Suprapubic skin (tissue), 4 donors: ENCODE results near the gene HAUS5. TPM values are rescaled to one million over a fixed set of nuclear protein-coding genes. Genes with fewer than 3 reads are reported as not detected.
"Not testable (repeated sequence)": the region's sequence is repeated elsewhere in the genome, so short reads cannot be mapped to it uniquely, and the experiment has no call there.

Experiments
- DNase-seq, 2 donors: peaks; one replicate each; pipeline ENCODE4 v3.0.0-alpha.2; 2019; ENCODE audit warnings: low spot score in 2 of 2
- H3K27ac ChIP-seq: fragments of 200-600 bp; sonication (generic); one replicate; pipeline ENCODE4 v1.5.1; 2019
- H3K27me3 ChIP-seq: fragments of 200-600 bp; sonication (generic); one replicate; pipeline ENCODE4 v1.5.1; 2019
- H3K36me3 ChIP-seq: fragments of 200-600 bp; sonication (generic); one replicate; pipeline ENCODE4 v1.5.1; 2019
- H3K4me1 ChIP-seq: fragments of 200-600 bp; sonication (generic); one replicate; pipeline ENCODE4 v1.5.1; 2019
- H3K4me3 ChIP-seq: fragments of 200-600 bp; sonication (generic); one replicate; pipeline ENCODE4 v1.5.1; 2019; ENCODE audit warnings: mild to moderate bottlenecking
- H3K9me3 ChIP-seq: fragments of 200-600 bp; sonication (generic); one replicate; pipeline ENCODE4 v1.5.1; 2019
- CTCF ChIP-seq, 2 donors: fragments of 200-600 bp in 1 of 2; fragments of 450-650 bp in 1 of 2; sonication (generic) in 1 of 2; IDR thresholded peaks; one replicate each; pipeline ENCODE4 v1.5.1; 2016 to 2019; ENCODE audit warnings: antibody characterized with exemption in 2 of 2, mild to moderate bottlenecking in 1 of 2, moderate library complexity in 1 of 2
- EP300 ChIP-seq: sonication (generic); formaldehyde crosslinking; IDR thresholded peaks from one replicate; pipeline ENCODE4 v1.6.1; 2017; ENCODE audit warnings: antibody characterized with exemption
- POLR2A ChIP-seq, 2 donors: fragments of 450-650 bp; IDR thresholded peaks; one replicate each; pipeline ENCODE4 v1.6.1; 2017; ENCODE audit warnings: antibody characterized with exemption in 2 of 2, mild to moderate bottlenecking in 2 of 2, moderate library complexity in 2 of 2
- POLR2AphosphoS5 ChIP-seq, 3 donors: sonication (generic); formaldehyde crosslinking; IDR thresholded peaks; one replicate each; pipeline ENCODE4 v1.6.1; 2017; ENCODE audit warnings: antibody characterized with exemption in 3 of 3
- WGBS: methylation state at CpG from one replicate; pipeline ENCODE4 v1.1.5; 2018; 5-methylcytosine and 5-hydroxymethylcytosine counted together
- total RNA-seq, 4 donors: library from RNA; depleted of rRNA; stranded (reverse); fragments of >200 nt; gene quantifications; one replicate each; pipeline ENCODE4 v1.1.0, GENCODE V29; 2016

HAUS5 gene
- total RNA-seq, 4 donors from 2014 or later: 14.9 to 18.4 (median 16.4) TPM

GRCh38 chr19:35595928-35596327 is 16.6 kb upstream of the HAUS5 start:
- 88% methylated on average over 1 of the region's 1 CpG for WGBS
- DNase-seq: no peak
- Histone ChIP-seq H3K4me1 (no peaks in the 10 kb centered on the region), H3K27me3 (no peaks in the 10 kb centered on the region), H3K4me3 (no peak overlapping the region), H3K36me3 (no peaks in the 10 kb centered on the region), H3K9me3 (no peaks in the 10 kb centered on the region), H3K27ac (no peak overlapping the region)
- TF ChIP-seq POLR2AphosphoS5 (IDR thresholded peaks at IDR 0.05): no peak
- TF ChIP-seq EP300: no peak
- TF ChIP-seq POLR2A (IDR thresholded peaks at IDR 0.05): no peak
- TF ChIP-seq CTCF (IDR thresholded peaks at IDR 0.05): no peak

- Histone ChIP-seq H3K9me3 (no peaks in the 10 kb centered on the region), H3K27me3 (no peaks in the 10 kb centered on the region), H3K4me3 (no peak overlapping the region), H3K4me1 (no peaks in the 10 kb centered on the region), H3K27ac (no peak overlapping the region), H3K36me3 (no peaks in the 10 kb centered on the region)
- WGBS: 68% methylated on average over 4 of the region's 4 CpGs
- TF ChIP-seq EP300: no peak
- TF ChIP-seq CTCF (IDR thresholded peaks at IDR 0.05): no peak
- TF ChIP-seq POLR2A (IDR thresholded peaks at IDR 0.05): no peak
- no peak for TF ChIP-seq POLR2AphosphoS5 (IDR thresholded peaks at IDR 0.05)
- DNase-seq: no peak
Measured at GRCh38 chr19:35596366-35596999, 16.1 kb upstream of the HAUS5 start.

- no peaks in the 10 kb centered on the region for H3K9me3 ChIP-seq
- H3K27me3 ChIP-seq: no peaks in the 10 kb centered on the region
- DNase-seq: no peak
- no peak overlapping the region for H3K27ac ChIP-seq
- no peak overlapping the region for H3K4me3 ChIP-seq
- H3K4me1 ChIP-seq: no peaks in the 10 kb centered on the region
- TF ChIP-seq POLR2A (IDR thresholded peaks at IDR 0.05): no peak
- no peak for TF ChIP-seq POLR2AphosphoS5 (IDR thresholded peaks at IDR 0.05)
- TF ChIP-seq EP300: no peak
- TF ChIP-seq CTCF (IDR thresholded peaks at IDR 0.05): no peak
- H3K36me3 ChIP-seq: no peaks in the 10 kb centered on the region
- 74% methylated on average over 3 of the region's 3 CpGs for WGBS
Measured at GRCh38 chr19:35601971-35602370, 10.6 kb upstream of the HAUS5 start.

- H3K4me1 ChIP-seq, H3K9me3 ChIP-seq, H3K4me3 ChIP-seq, H3K27ac ChIP-seq, H3K36me3 ChIP-seq, DNase-seq, H3K27me3 ChIP-seq: not testable (repeated sequence)
- WGBS: 65% methylated on average over 4 of the region's 4 CpGs
Measured at GRCh38 chr19:35604436-35604835, 8.1 kb upstream of the HAUS5 start.

GRCh38 chr19:35607170-35607569 is 5.4 kb upstream of the HAUS5 start:
- H3K4me1 ChIP-seq, H3K4me3 ChIP-seq, H3K9me3 ChIP-seq, H3K27me3 ChIP-seq, DNase-seq, H3K27ac ChIP-seq, H3K36me3 ChIP-seq: not testable (repeated sequence)
- WGBS: 84% methylated on average over 8 of the region's 8 CpGs

- no peaks in the 10 kb centered on the region for H3K27me3 ChIP-seq
- no peaks in the 10 kb centered on the region for H3K36me3 ChIP-seq
- H3K4me1 ChIP-seq: peaks cover 4% of the 10 kb centered on the region
- no peak overlapping the region for H3K4me3 ChIP-seq
- no peak for DNase-seq
- H3K9me3 ChIP-seq: peaks cover 6% of the 10 kb centered on the region
- 93% methylated on average over 3 of the region's 3 CpGs for WGBS
- no peak overlapping the region for H3K27ac ChIP-seq
- no peak for TF ChIP-seq CTCF (IDR thresholded peaks at IDR 0.05)
- no peak for TF ChIP-seq EP300
- no peak for TF ChIP-seq POLR2A (IDR thresholded peaks at IDR 0.05)
- TF ChIP-seq POLR2AphosphoS5 (IDR thresholded peaks at IDR 0.05): no peak
Measured at GRCh38 chr19:35607661-35608060, 4.9 kb upstream of the HAUS5 start.
